Endothelial cell of umbilical vein (primary cell): ENCODE measurements around the gene WDR37. TPM values are rescaled to one million over a fixed set of nuclear protein-coding genes. Genes with fewer than 3 reads are reported as not detected.

Source experiments
- BruUV-seq: library from RNA; stranded (reverse); fragments of 400-500 nt; replicated peaks from 2 replicates; lab custom pipeline; 2021; lab: Mats Ljungman, UMichigan
- CTCF ChIA-PET: fragments of 300-600, 350-600 bp; sonication (Branson Sonifier 250); formaldehyde crosslinking; loops from one replicate; lab custom pipeline; 2021; ENCODE audit warnings: antibody characterized with exemption, inconsistent platforms; lab: Charles Lee
- POLR2A ChIA-PET: fragments of 300-600, 350-600 bp; sonication (Branson Sonifier 250); formaldehyde crosslinking; loops from one replicate; lab custom pipeline; 2021; ENCODE audit warnings: antibody characterized with exemption, inconsistent platforms; lab: Charles Lee
- DNase-seq: peaks from one replicate; pipeline ENCODE4 v3.0.0-alpha.2; 2011; ENCODE audit warnings: low read depth, low spot score
- FAIRE-seq: peaks from 2 replicates; lab custom pipeline; 2011; peaks lifted over from hg19 to GRCh38; lab: Jason Lieb, UNC
- H2AFZ ChIP-seq: 2 replicates; pipeline ENCODE4 v1.6.0; 2012; ENCODE audit warnings: low read depth, low read length, control low read depth, inconsistent platforms
- H3K27ac ChIP-seq: 2 replicates; pipeline ENCODE4 v1.5.1; 2011; ENCODE audit warnings: low read depth, mild to moderate bottlenecking, control low read depth, low read length, moderate library complexity; ENCODE audit not compliant: insufficient read depth
- H3K27me3 ChIP-seq, 2 experiments: 2 replicates each; pipeline versions ENCODE4 v1.6.0 to v1.6.1; 2011; ENCODE audit warnings: low read length in 2 of 2, mixed read lengths in 1 of 2; ENCODE audit not compliant: control insufficient read depth in 2 of 2, insufficient read depth in 2 of 2
- H3K36me3 ChIP-seq, 2 experiments: 2 replicates in 1 of 2; 3 replicates in 1 of 2; pipeline ENCODE4 v1.5.1; 2011; ENCODE audit warnings: low read length in 2 of 2, mild to moderate bottlenecking in 1 of 2, moderate library complexity in 1 of 2; ENCODE audit not compliant: control insufficient read depth in 2 of 2, insufficient read depth in 2 of 2; ENCODE audit errors: extremely low read depth in 1 of 2
- H3K4me1 ChIP-seq: 3 replicates; pipeline ENCODE4 v1.5.1; 2011; ENCODE audit warnings: mild to moderate bottlenecking, low read length; ENCODE audit not compliant: control insufficient read depth, insufficient read depth; ENCODE audit errors: extremely low read depth
- H3K4me2 ChIP-seq: 2 replicates; pipeline ENCODE4 v1.6.1; 2011; ENCODE audit warnings: low read length, control low read depth, mixed read lengths; ENCODE audit not compliant: insufficient read depth
- H3K4me3 ChIP-seq, 3 experiments: fragments of 200-600 bp in 1 of 3; sonication (generic), shearing (Covaris generic) in 1 of 3; replicated peaks in 1 of 3; 2 replicates each; pipeline ENCODE4 v1.5.1; 2011 to 2016; ENCODE audit warnings: control low read depth in 3 of 3, low read length in 3 of 3, mild to moderate bottlenecking in 2 of 3, inconsistent platforms in 1 of 3, low read depth in 1 of 3, moderate library complexity in 1 of 3; ENCODE audit not compliant: insufficient read depth in 1 of 3
- H3K79me2 ChIP-seq: 2 replicates; pipeline ENCODE4 v1.6.0; 2012; ENCODE audit warnings: low read length, inconsistent platforms; ENCODE audit not compliant: control insufficient read depth, insufficient read depth
- H3K9ac ChIP-seq: replicated peaks from 2 replicates; pipeline ENCODE3; 2011; ENCODE audit warnings: low read length, control low read depth; ENCODE audit not compliant: insufficient read depth; ENCODE audit errors: extremely low read depth
- H3K9me1 ChIP-seq: replicated peaks from 3 replicates; pipeline ENCODE4 v1.6.0; 2011; ENCODE audit warnings: mild to moderate bottlenecking, low read length; ENCODE audit not compliant: control insufficient read depth, insufficient read depth; ENCODE audit errors: extremely low read depth
- H3K9me3 ChIP-seq: replicated peaks from 2 replicates; pipeline ENCODE4 v1.5.1; 2012; ENCODE audit warnings: low read length, inconsistent platforms; ENCODE audit not compliant: control insufficient read depth, insufficient read depth
- H4K20me1 ChIP-seq: replicated peaks from 2 replicates; pipeline ENCODE3; 2011; ENCODE audit warnings: mild to moderate bottlenecking, low read length; ENCODE audit not compliant: control insufficient read depth, insufficient read depth; ENCODE audit errors: extremely low read depth
- CTCF ChIP-seq, 2 donors: IDR thresholded peaks; 1 replicate in 1 of 2; 2 replicates in 1 of 2; pipeline ENCODE4 v1.5.1; 2011; ENCODE audit warnings: low read length in 2 of 2, mild to moderate bottlenecking in 2 of 2, moderate library complexity in 2 of 2, control low read depth in 1 of 2, inconsistent platforms in 1 of 2, low read depth in 1 of 2; ENCODE audit not compliant: insufficient read depth in 1 of 2; ENCODE audit errors: extremely low read depth in 1 of 2
- EZH2 ChIP-seq: IDR thresholded peaks from 2 replicates; pipeline ENCODE4 v1.6.1; 2012; ENCODE audit warnings: borderline replicate concordance, low read depth, mild to moderate bottlenecking, moderate library complexity, low read length, inconsistent platforms; ENCODE audit not compliant: severe bottlenecking
- FOS ChIP-seq: IDR thresholded peaks from 2 replicates; pipeline ENCODE4 v1.6.1; 2011; ENCODE audit warnings: mild to moderate bottlenecking, low read length, moderate library complexity, borderline replicate concordance; ENCODE audit not compliant: insufficient read depth
- GATA2 ChIP-seq: IDR thresholded peaks from 2 replicates; pipeline ENCODE4 v1.7.0; 2011; ENCODE audit warnings: low read depth, mild to moderate bottlenecking, moderate library complexity, mixed read lengths, low read length; ENCODE audit not compliant: insufficient read length, insufficient read depth
- JUN ChIP-seq: IDR thresholded peaks from 2 replicates; pipeline ENCODE4 v1.6.1; 2011; ENCODE audit warnings: borderline replicate concordance, low read depth; ENCODE audit not compliant: insufficient read length, insufficient read depth
- MAX ChIP-seq: IDR thresholded peaks from 2 replicates; pipeline ENCODE4 v1.6.1; 2011; ENCODE audit not compliant: insufficient read depth, insufficient read length
- MYC ChIP-seq: IDR thresholded peaks from one replicate; pipeline ENCODE4 v1.6.1; 2011; ENCODE audit warnings: mild to moderate bottlenecking, low read depth, low read length
- POLR2A ChIP-seq: IDR thresholded peaks from 2 replicates; pipeline ENCODE4 v1.6.1; 2012; ENCODE audit warnings: low read depth, mild to moderate bottlenecking, control low read depth, low read length
- POLR2AphosphoS5 ChIP-seq: IDR thresholded peaks from 2 replicates; pipeline ENCODE4 v1.6.1; 2012; ENCODE audit warnings: low read depth, mild to moderate bottlenecking, control low read depth, low read length, moderate library complexity; ENCODE audit not compliant: insufficient read depth
- dilution Hi-C: fragments of 300-500 bp; cut with MboI; formaldehyde crosslinking; loops from one replicate; pipeline ENCODE4 v1.15.0; 2019; ENCODE audit warnings: low sequenced_read_pairs; ENCODE audit not compliant: extremely low pct_ligation_motif_present
- intact Hi-C: fragments of 100-400 bp; cut with micrococcal nuclease; formaldehyde crosslinking; loops from one replicate; pipeline ENCODE4 v1.10.0; 2022
- polyA plus RNA-seq, 4 experiments: library from polyadenylated mRNA; depleted of rRNA in 3 of 4; stranded (reverse) in 3 of 4; unstranded in 1 of 4; fragments of >200 nt; gene quantifications; 2 replicates each; pipeline versions ENCODE4 v1.2.1 to v1.2.3, GENCODE V29; 2011 to 2012; ENCODE audit warnings: missing spikeins in 1 of 4
- total RNA-seq: library from RNA; stranded (reverse); gene quantifications from 2 replicates; pipeline ENCODE4 v1.2.3, GENCODE V29; 2021

Gene WDR37
- total and polyA plus RNA-seq, 2 donors (not counting 3 experiments of a cell fraction or from before 2014, with no cell fraction given): 21.7 to 25.5 TPM

- DNase-seq (no peak), FAIRE-seq (no peak)
- H3K27ac ChIP-seq: no peak overlapping the region
- no peaks in the 10 kb centered on the region for H3K27me3 ChIP-seq
- no peak overlapping the region for H3K4me3 ChIP-seq
- H2AFZ ChIP-seq: no peak overlapping the region
- H3K9me1 ChIP-seq: no peaks in the 10 kb centered on the region
- dilution Hi-C loops: no loop called here
- H3K79me2 ChIP-seq: no peaks in the 10 kb centered on the region
- no peaks in the 10 kb centered on the region for H3K36me3 ChIP-seq
- no peaks in the 10 kb centered on the region for H3K4me1 ChIP-seq
- POLR2A ChIA-PET: no interaction called here
- no peak overlapping the region for H3K4me2 ChIP-seq
- no peaks in the 10 kb centered on the region for H3K9me3 ChIP-seq
- intact Hi-C loops: no loop called here
- H3K9ac ChIP-seq: no peak overlapping the region
- CTCF ChIA-PET: no interaction called here
- no peaks in the 10 kb centered on the region for H4K20me1 ChIP-seq
- BruUV-seq: no TSS peak
- no peak for TF ChIP-seq POLR2A
- TF ChIP-seq FOS: no peak
- no peak for TF ChIP-seq POLR2AphosphoS5
- no peak for TF ChIP-seq GATA2
- no peak for TF ChIP-seq MYC
- no peak for TF ChIP-seq CTCF (IDR thresholded peaks at IDR 0.05; ENCODE audit: extremely low read depth in 1 of 2, insufficient read depth in 1 of 2, low read depth in 1 of 2, low read length in 2 of 2)
- TF ChIP-seq EZH2: no peak
- TF ChIP-seq MAX: no peak
- no peak for TF ChIP-seq JUN
Measured at GRCh38 chr10:1162481-1163203, 106.5 kb downstream of the WDR37 start.
